K562 (cell line): ENCODE measurements around the gene SENP1. TPM values are rescaled to one million over a fixed set of nuclear protein-coding genes. Genes with fewer than 3 reads are reported as not detected.
A peak's percentile ranks its signal among the peaks of the same experiment; 100 is the strongest.

ENCODE experiments used
- ATAC-seq: fragments of 200-7000 bp; cut with Tn5 transposase; 3 replicates; pipeline ENCODE4 v1.9.1; 2020; ENCODE audit warnings: moderate library complexity
- BruUV-seq: library from RNA; stranded (reverse); fragments of 400-500 nt; replicated peaks from 2 replicates; lab custom pipeline; 2021; lab: Mats Ljungman, UMichigan
- CTCF ChIA-PET: fragments of 300-600 bp; formaldehyde crosslinking; extraction: SDS; loops from one replicate; lab custom pipeline; 2021; ENCODE audit warnings: low intra/inter-chr PET ratio; lab: Yijun Ruan, JAX
- POLR2A ChIA-PET: fragments of 300-600, 350-650 bp; sonication (Branson Sonifier 250); formaldehyde crosslinking; extraction: SDS; loops from one replicate; lab custom pipeline; 2021; ENCODE audit warnings: antibody characterized with exemption, inconsistent platforms; lab: Yijun Ruan, JAX
- DNase-seq, 4 experiments: peaks; one replicate each; pipeline versions ENCODE4 v3.0.0 to v3.0.0-alpha.2; 2011 to 2018; ENCODE audit warnings: low spot score in 3 of 4, mixed read lengths in 3 of 4; ENCODE audit errors: extremely low read depth in 1 of 4
- FAIRE-seq: peaks from 2 replicates; lab custom pipeline; 2011; peaks lifted over from hg19 to GRCh38; lab: Jason Lieb, UNC
- H2AFZ ChIP-seq: 2 replicates; pipeline ENCODE4 v1.6.0; 2011; ENCODE audit warnings: low read depth, low read length, control low read depth, inconsistent platforms
- H3K27ac ChIP-seq: fragments of 200-600 bp; 3 replicates; pipeline ENCODE4 v1.8.0; 2011; ENCODE audit warnings: low read depth, mild to moderate bottlenecking, control low read depth, inconsistent platforms, low read length, moderate library complexity, mixed read lengths; ENCODE audit errors: extremely low read depth
- H3K27me3 ChIP-seq, 2 experiments: fragments of 300-600 bp in 1 of 2; 2 replicates in 1 of 2; 3 replicates in 1 of 2; pipeline versions ENCODE4 v1.6.0 to v1.8.0; 2011; ENCODE audit warnings: inconsistent platforms in 2 of 2, low read length in 2 of 2, mild to moderate bottlenecking in 1 of 2, mixed read lengths in 1 of 2, moderate library complexity in 1 of 2; ENCODE audit not compliant: control insufficient read depth in 2 of 2, insufficient read depth in 2 of 2
- H3K36me3 ChIP-seq: fragments of 300-600 bp; 3 replicates; pipeline ENCODE4 v1.8.0; 2011; ENCODE audit warnings: mild to moderate bottlenecking, low read length, inconsistent platforms; ENCODE audit not compliant: control insufficient read depth, insufficient read depth
- H3K4me1 ChIP-seq, 2 experiments: fragments of 200-600 bp in 1 of 2; replicated peaks in 1 of 2; 2 replicates in 1 of 2; 3 replicates in 1 of 2; pipeline versions ENCODE4 v1.5.1 to v1.8.0; 2011; ENCODE audit warnings: inconsistent platforms in 2 of 2, low read length in 2 of 2, mild to moderate bottlenecking in 1 of 2, mixed read lengths in 1 of 2, moderate library complexity in 1 of 2; ENCODE audit not compliant: control insufficient read depth in 2 of 2, insufficient read depth in 2 of 2
- H3K4me2 ChIP-seq: 2 replicates; pipeline ENCODE4 v1.6.1; 2011; ENCODE audit warnings: low read length, control low read depth, inconsistent platforms, mixed read lengths; ENCODE audit not compliant: insufficient read depth
- H3K4me3 ChIP-seq: fragments of 200-600 bp; sonication (generic), shearing (Covaris generic); 2 replicates; pipeline ENCODE4 v1.5.1; 2016; ENCODE audit warnings: control low read depth, inconsistent platforms
- H3K79me2 ChIP-seq: fragments of 200-600 bp; 3 replicates; pipeline ENCODE4 v1.8.0; 2011; ENCODE audit warnings: low read length, inconsistent platforms; ENCODE audit not compliant: control insufficient read depth, insufficient read depth
- H3K9ac ChIP-seq, 2 experiments: 2 replicates each; pipeline versions ENCODE4 v1.6.0 to v1.6.1; 2011; ENCODE audit warnings: low read depth in 2 of 2, low read length in 2 of 2, control low read depth in 1 of 2, inconsistent platforms in 1 of 2, mild to moderate bottlenecking in 1 of 2, mixed read lengths in 1 of 2; ENCODE audit not compliant: insufficient read depth in 1 of 2
- H3K9me1 ChIP-seq: one replicate; pipeline ENCODE4 v1.6.0; 2011; ENCODE audit warnings: inconsistent platforms, mild to moderate bottlenecking, low read length, moderate library complexity; ENCODE audit not compliant: control insufficient read depth, insufficient read depth
- H3K9me3 ChIP-seq: replicated peaks from 2 replicates; pipeline ENCODE4 v1.5.1; 2011; ENCODE audit warnings: low read depth, low read length, inconsistent platforms; ENCODE audit not compliant: control insufficient read depth, insufficient read depth
- H4K20me1 ChIP-seq: replicated peaks from 2 replicates; pipeline ENCODE4 v1.6.1; 2011; ENCODE audit warnings: low read length, inconsistent platforms, mixed read lengths; ENCODE audit not compliant: control insufficient read depth, insufficient read depth
- ARID1B ChIP-seq: fragments of 450-650 bp; IDR thresholded peaks from 2 replicates; pipeline ENCODE4 v1.6.1; 2016; ENCODE audit warnings: antibody characterized with exemption, mild to moderate bottlenecking, inconsistent platforms
- CBFA2T2 ChIP-seq: fragments of 450-650 bp; conservative IDR thresholded peaks from 2 replicates; pipeline ENCODE4 v1.6.1; 2017; ENCODE audit warnings: mild to moderate bottlenecking
- DIDO1 ChIP-seq: fragments of 450-650 bp; IDR thresholded peaks from 2 replicates; pipeline ENCODE4 v1.6.1; 2016; ENCODE audit warnings: low read depth, missing biosample characterization, missing genetic modification characterization
- SOX6 ChIP-seq: fragments of 450-650 bp; IDR thresholded peaks from 2 replicates; pipeline ENCODE4 v1.6.1; 2014; ENCODE audit warnings: mild to moderate bottlenecking
- TCF3 ChIP-seq: sonication (generic); formaldehyde crosslinking; IDR thresholded peaks from 2 replicates; pipeline ENCODE4 v1.4.0; 2020; ENCODE audit warnings: mild to moderate bottlenecking, missing genetic modification reagents
- ZNF639 ChIP-seq, 2 experiments: fragments of 200-800 bp in 1 of 2; sonication (Bioruptor generic) in 1 of 2; sonication (generic) in 1 of 2; formaldehyde crosslinking in 1 of 2; IDR thresholded peaks in 1 of 2; conservative IDR thresholded peaks in 1 of 2; 2 replicates each; pipeline versions ENCODE4 v1.5.0 to v1.6.1; 2016 to 2020; ENCODE audit warnings: missing compliant biosample characterization in 1 of 2, missing genetic modification characterization in 1 of 2, missing genetic modification reagents in 1 of 2
- WGBS: fragments of 100-300 bp; shearing (Covaris generic); methylation state at CpG from one replicate; pipeline ENCODE4 v1.1.6; 2016; ENCODE audit warnings: low coverage, mixed read lengths; ENCODE audit not compliant: insufficient coverage; ENCODE audit errors: missing lambda C conversion rate; 5-methylcytosine and 5-hydroxymethylcytosine counted together
- in situ Hi-C: fragments of 300-500 bp; cut with MboI; formaldehyde crosslinking; loops from 4 replicates; pipeline ENCODE4 v1.15.0; 2018; ENCODE audit warnings: inconsistent platforms, mixed read lengths
- intact Hi-C: fragments of 100-400 bp; cut with micrococcal nuclease; formaldehyde crosslinking; loops from 2 replicates; pipeline ENCODE4 v1.14.2; 2022
- polyA plus RNA-seq, 8 experiments: library from polyadenylated mRNA; depleted of rRNA in 4 of 8; stranded (reverse) in 5 of 8; unstranded in 3 of 8; fragments of >200 nt; fragmentation: Nextera tagmentation in 2 of 8; fragmentation: Illumina TruSeq in 1 of 8; extraction: Ambion mirVana in 2 of 8; extraction: Trizol in 1 of 8; gene quantifications; 2 replicates each; pipeline versions ENCODE4 v1.2.1 to v1.2.3, GENCODE V29; 2011 to 2014; ENCODE audit warnings: inconsistent platforms in 1 of 8, missing spikeins in 1 of 8
- total RNA-seq, 7 experiments: library from RNA; depleted of rRNA in 6 of 7; stranded (reverse); fragments of >200 nt in 6 of 7; fragmentation: Illumina TruSeq in 2 of 7; extraction: Trizol in 2 of 7; gene quantifications; 2 replicates each; pipeline versions ENCODE4 v1.2.1 to v1.2.3, GENCODE V29; 2011 to 2021; ENCODE audit warnings: low replicate concordance in 1 of 7
- TF ChIP-seq, protein P1 (sequence below): fragments of 250-450 bp; sonication (Bioruptor Pico); IDR thresholded peaks from 2 replicates; pipeline ENCODE4 v1.8.0; 2021; ENCODE audit warnings: mild to moderate bottlenecking, moderate library complexity

SENP1 gene
- total and polyA plus RNA-seq, 9 of the 15 experiments (the other 6 are each of a cell fraction or from before 2014, with no cell fraction given): 15.5 to 59.0 (median 36.3) TPM

DNA sequence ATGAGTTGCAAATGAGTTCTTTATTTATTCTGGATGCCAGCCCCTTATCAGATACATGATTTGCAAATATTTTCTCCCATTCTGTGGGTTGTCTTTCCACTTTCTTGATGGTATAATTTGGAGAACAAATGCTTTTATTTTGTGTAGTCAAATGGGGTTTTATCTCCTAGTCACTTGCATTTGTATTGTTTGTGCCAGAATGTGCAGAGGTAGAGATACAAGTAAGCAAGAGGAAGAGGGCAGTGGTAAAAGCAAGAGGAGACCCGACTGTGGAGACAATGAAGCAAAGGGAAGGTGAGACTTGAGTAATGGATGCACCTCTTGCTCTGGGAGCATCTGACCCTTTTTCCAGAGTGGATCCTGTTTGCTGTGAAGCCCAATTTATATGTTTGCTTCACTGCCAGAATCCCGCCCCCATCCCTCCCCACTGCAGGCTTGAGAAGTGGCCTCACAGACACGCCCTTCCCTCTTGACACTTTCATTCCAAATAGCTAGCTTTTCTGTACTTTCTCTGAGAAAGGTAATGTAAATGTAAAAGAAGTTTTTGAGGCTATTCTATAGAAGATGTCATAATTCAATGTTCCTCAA, 12.5 kb upstream of the SENP1 start:
- no TSS peak for BruUV-seq
- peak overlapping the region; percentile 57 for H3K4me3 ChIP-seq

More for the DNA sequence above, 12.5 kb upstream of the SENP1 start:
- CTCF ChIA-PET: no interaction called here
- Histone ChIP-seq H3K27ac (peak overlapping the region; percentile 42; the same call in 1 of the 3 replicates), H3K4me1 (peaks cover 7 to 26% of the 10 kb centered on the region in 2 experiments; a peak in 4 of 5 replicates)
- no peak for FAIRE-seq
- POLR2A ChIA-PET: interaction anchor here (0.6 to 2.6 kb wide), 9 partner anchors 8 to 171 kb away, joined by 3 to 24 read pairs (median 3); partner anchors contain the start of gene SENP1
- TF ChIP-seq, protein P1, sequence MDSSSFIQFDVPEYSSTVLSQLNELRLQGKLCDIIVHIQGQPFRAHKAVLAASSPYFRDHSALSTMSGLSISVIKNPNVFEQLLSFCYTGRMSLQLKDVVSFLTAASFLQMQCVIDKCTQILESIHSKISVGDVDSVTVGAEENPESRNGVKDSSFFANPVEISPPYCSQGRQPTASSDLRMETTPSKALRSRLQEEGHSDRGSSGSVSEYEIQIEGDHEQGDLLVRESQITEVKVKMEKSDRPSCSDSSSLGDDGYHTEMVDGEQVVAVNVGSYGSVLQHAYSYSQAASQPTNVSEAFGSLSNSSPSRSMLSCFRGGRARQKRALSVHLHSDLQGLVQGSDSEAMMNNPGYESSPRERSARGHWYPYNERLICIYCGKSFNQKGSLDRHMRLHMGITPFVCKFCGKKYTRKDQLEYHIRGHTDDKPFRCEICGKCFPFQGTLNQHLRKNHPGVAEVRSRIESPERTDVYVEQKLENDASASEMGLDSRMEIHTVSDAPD (CRISPR knock-in tag): no peak
- TF ChIP-seq DIDO1 (tag) (no peak), ARID1B (0 out of 2 replicates have a peak, but pooled peaks have one; percentile 17), SOX6 (peak; percentile 57; the same call in 1 of the 2 replicates), CBFA2T2 (peak; percentile 1; the same call in 1 of the 2 replicates), ZNF639 (CRISPR knock-in tag; conservative IDR thresholded peaks at IDR 0.05 in 1 of 2, IDR thresholded peaks at IDR 0.05 in 1 of 2) (0 out of 4 replicates have a peak, but pooled peaks of 1 of the 2 experiments have one; percentile 33), TCF3 (CRISPR knock-in tag) (peak; percentile 36; the same call in 1 of the 2 replicates)
- TF ChIP-seq, all 486 proteins: peak for 5
- H3K9ac ChIP-seq: peak overlapping the region; percentile 12 to 53; a peak in 1 of 4 replicates
- no peaks in the 10 kb centered on the region for H3K9me3 ChIP-seq
- intact Hi-C loops: no loop called here
- peaks cover 8% of the 10 kb centered on the region; the same call in 2 of the 3 replicates for H3K36me3 ChIP-seq
- DNase-seq (peak; percentile 37 to 61 (median 43)), ATAC-seq (peak; percentile 62)
- peaks cover 21% of the 10 kb centered on the region; the same call in 2 of the 3 replicates for H3K79me2 ChIP-seq
- 0% methylated on average over 3 of the region's 3 CpGs for whole genome bisulfite sequencing
- in situ Hi-C loops: no loop called here
- peak overlapping the region; percentile 94 for H3K4me2 ChIP-seq
- H2AFZ ChIP-seq: peak overlapping the region; percentile 90
- no peaks in the 10 kb centered on the region for H3K9me1 ChIP-seq
- H3K27me3 ChIP-seq: no peaks in the 10 kb centered on the region
- no peaks in the 10 kb centered on the region for H4K20me1 ChIP-seq
